Measurements from ENCODE around the gene HSF5. TPM values are rescaled to one million over a fixed set of nuclear protein-coding genes. Genes with fewer than 3 reads are reported as not detected.

Gene HSF5
- total and polyA plus RNA-seq, 2 of the 4 experiments (the other 2 are of a cell fraction): not detected

- H3K14ac ChIP-seq (replicated peaks; ENCODE audit: low read depth, low read length): no peak overlapping the region
- no peaks in the 10 kb centered on the region for H3K36me3 ChIP-seq (ENCODE audit: control insufficient read depth, insufficient read depth, low read length)
- no peak overlapping the region for H2BK120ac ChIP-seq (ENCODE audit: low read depth, low read length)
- no peak overlapping the region for H2AK5ac ChIP-seq (ENCODE audit: low read depth, low read length)
- H4K5ac ChIP-seq (ENCODE audit: low read depth, low read length): no peak overlapping the region
- no TSS peak for BruUV-seq (replicated peaks)
- intact Hi-C loops (cut with micrococcal nuclease): no loop called here
- H2BK5ac ChIP-seq (ENCODE audit: low read depth, low read length, poor library complexity, severe bottlenecking): no peak overlapping the region
- H4K8ac ChIP-seq (ENCODE audit: low read depth in 2 of 2, low read length in 2 of 2): no peak overlapping the region
- in situ Hi-C loops (cut with MboI; ENCODE audit: low sequenced_read_pairs): no loop called here
- H3K23ac ChIP-seq (ENCODE audit: low read depth, low read length): no peak overlapping the region
- no peak overlapping the region for H3K27ac ChIP-seq (ENCODE audit: insufficient read depth, low read length)
- H3K56ac ChIP-seq (ENCODE audit: extremely low read depth, insufficient read depth, low read length): no peak overlapping the region
- H3K9me3 ChIP-seq (ENCODE audit: control insufficient read depth, insufficient read depth, low read length): no peaks in the 10 kb centered on the region
- H3K4me3 ChIP-seq (ENCODE audit: insufficient read depth, low read depth, low read length): no peak overlapping the region
- H3K4me1 ChIP-seq (ENCODE audit: control insufficient read depth, insufficient read depth, low read length): no peaks in the 10 kb centered on the region
- no peaks in the 10 kb centered on the region for H4K20me1 ChIP-seq (ENCODE audit: insufficient read depth, low read length)
- no peak overlapping the region for H2BK15ac ChIP-seq (ENCODE audit: low read depth, low read length)
- H4K91ac ChIP-seq (ENCODE audit: insufficient read depth, low read depth, low read length): no peak overlapping the region
- POLR2A ChIA-PET (ENCODE audit: unreplicated experiment): no interaction called here
- H3K18ac ChIP-seq (ENCODE audit: low read depth, low read length): no peak overlapping the region
- no peaks in the 10 kb centered on the region for H3K79me1 ChIP-seq (ENCODE audit: low read depth in 1 of 2, low read length in 2 of 2)
- no peak overlapping the region for H3K9ac ChIP-seq (ENCODE audit: low read depth, low read length)
- H3K4ac ChIP-seq (ENCODE audit: low read depth, low read length): no peak overlapping the region
- no peak overlapping the region for H3K4me2 ChIP-seq (ENCODE audit: low read depth, low read length)
- no peak overlapping the region for H2AK9ac ChIP-seq (replicated peaks; ENCODE audit: low read depth, low read length, poor library complexity)
- no peak overlapping the region for H2AFZ ChIP-seq (replicated peaks; ENCODE audit: low read length, poor library complexity)
- H3K27me3 ChIP-seq (ENCODE audit: control insufficient read depth, insufficient read depth, low read length): no peaks in the 10 kb centered on the region; the same call in 1 of the 2 replicates
- DNase-seq (no peak), ATAC-seq (ENCODE audit: low read depth) (no peak)
- no peak for TF ChIP-seq CTCF (conservative IDR thresholded peaks at IDR 0.05; ENCODE audit: low read depth, low read length)
- TF ChIP-seq POLR2A (IDR thresholded peaks at IDR 0.05; ENCODE audit: low read depth, low read length): no peak
- no peak for TF ChIP-seq SMC3 (IDR thresholded peaks at IDR 0.05; ENCODE audit: low read depth, low read length)
- no peak for TF ChIP-seq CHD1 (IDR thresholded peaks at IDR 0.05; ENCODE audit: low read depth, low read length)
- no peak for TF ChIP-seq RAD21 (IDR thresholded peaks at IDR 0.05; ENCODE audit: low read length)
- TF ChIP-seq NFE2L2 (IDR thresholded peaks at IDR 0.05; ENCODE audit: low read depth, low read length): no peak
- TF ChIP-seq CEBPB (IDR thresholded peaks at IDR 0.05; ENCODE audit: low read depth, low read length): no peak
- TF ChIP-seq MAZ (IDR thresholded peaks at IDR 0.05; ENCODE audit: borderline replicate concordance, low read depth, low read length): no peak
- no peak for TF ChIP-seq USF2 (IDR thresholded peaks at IDR 0.05; ENCODE audit: low read depth, low read length)
- TF ChIP-seq BHLHE40 (IDR thresholded peaks at IDR 0.05; ENCODE audit: low read depth, low read length): no peak
- no peak for TF ChIP-seq MAFK (IDR thresholded peaks at IDR 0.05; ENCODE audit: low read depth, low read length)
- TF ChIP-seq FOS (IDR thresholded peaks at IDR 0.05; ENCODE audit: low read depth, low read length): no peak
- TF ChIP-seq RFX5 (IDR thresholded peaks at IDR 0.05; ENCODE audit: low read depth, low read length): no peak
- no peak for TF ChIP-seq RCOR1 (IDR thresholded peaks at IDR 0.05; ENCODE audit: insufficient replicate concordance, low read length)
- no peak for TF ChIP-seq MXI1 (IDR thresholded peaks at IDR 0.05; ENCODE audit: borderline replicate concordance, low read depth, low read length)
- dilution Hi-C loops (cut with HindIII; ENCODE audit: low sequenced_read_pairs, unreplicated experiment): no loop called here
- CTCF ChIA-PET: no interaction called here
- H2BK20ac ChIP-seq (ENCODE audit: low read depth, low read length): no peak overlapping the region
- H3K9me1 ChIP-seq (ENCODE audit: insufficient read depth, low read length): no peaks in the 10 kb centered on the region
Observed at GRCh38 chr17:58475985-58476384, 12.2 kb downstream of the HSF5 start.

Measured in IMR-90 (cell line).